Activated CD4-positive, CD25-positive, alpha-beta regulatory T cell treated with anti-CD3 and anti-CD28 coated beads, Interleukin-2, amount 50 U/mL, for 72 hours (primary cell): ENCODE data around the gene P3H3.

Experiments used
- DNase-seq: peaks from one replicate; pipeline ENCODE4 v3.0.0; 2021

The P3H3 gene

GRCh38 chr12:6809056-6809455 lies 19.2 kb upstream of the P3H3 start:
- no peak for DNase-seq

- no peak for DNase-seq
Observed at GRCh38 chr12:6810758-6811157, 17.4 kb upstream of the P3H3 start.

GRCh38 chr12:6813363-6813762 lies 14.8 kb upstream of the P3H3 start:
- DNase-seq: no peak

GRCh38 chr12:6816598-6816997 lies 11.6 kb upstream of the P3H3 start:
- DNase-seq: no peak

- no peak for DNase-seq
Observed at GRCh38 chr12:6817098-6817497, 11.1 kb upstream of the P3H3 start.

GRCh38 chr12:6817662-6818157 lies 10.5 kb upstream of the P3H3 start:
- no peak for DNase-seq

GRCh38 chr12:6818222-6818621 lies 10.0 kb upstream of the P3H3 start:
- no peak for DNase-seq

GRCh38 chr12:6818645-6819044 lies 9.6 kb upstream of the P3H3 start:
- DNase-seq: no peak

GRCh38 chr12:6819106-6820030 lies 8.8 kb upstream of the P3H3 start:
- DNase-seq: no peak

GRCh38 chr12:6820166-6820565 lies 8.0 kb upstream of the P3H3 start:
- no peak for DNase-seq

GRCh38 chr12:6821591-6822425 lies 6.4 kb upstream of the P3H3 start, which contains the start of gene GPR162:
Gene GPR162, plus strand, starts transcription at chr12:6821821. Its CDS starts 2,078 bp downstream, at chr12:6823899.
- DNase-seq: no peak

GRCh38 chr12:6822426-6823135 lies 5.6 kb upstream of the P3H3 start:
- no peak for DNase-seq

- no peak for DNase-seq
Observed at GRCh38 chr12:6823182-6824084, 4.8 kb upstream of the P3H3 start.

- no peak for DNase-seq
Observed at GRCh38 chr12:6824085-6824775, 4.0 kb upstream of the P3H3 start.

GRCh38 chr12:6824901-6825381 lies 3.3 kb upstream of the P3H3 start:
- no peak for DNase-seq

GRCh38 chr12:6825398-6826124 lies 2.6 kb upstream of the P3H3 start:
- DNase-seq: peak; percentile 89

GRCh38 chr12:6826125-6826733 lies 2.0 kb upstream of the P3H3 start:
- no peak for DNase-seq

GRCh38 chr12:6826734-6827436 lies 1.3 kb upstream of the P3H3 start:
- no peak for DNase-seq

GRCh38 chr12:6827437-6827911 lies 733 bp upstream of the P3H3 start:
- DNase-seq: no peak
